ENCODE results near the gene OR2G6.
A peak's percentile ranks its signal among the peaks of the same experiment; 100 is the strongest.
"Not testable (repeated sequence)": the region's sequence is repeated elsewhere in the genome, so short reads cannot be mapped to it uniquely, and the experiment has no call there.

Gene OR2G6

GRCh38 chr1:248507773-248508172, at the start of gene OR2G6:
Gene OR2G6 (plus strand): TSS chr1:248508073. CDS start chr1:248521647, 13,574 bp downstream.
- DNase-seq = not testable (repeated sequence)

- not testable (repeated sequence) for DNase-seq
Measured at GRCh38 chr1:248459117-248459516, 48.8 kb upstream of the OR2G6 start.

- no peak for DNase-seq
Measured at GRCh38 chr1:248471154-248471553, 36.7 kb upstream of the OR2G6 start.

- not testable (repeated sequence) for DNase-seq
Measured at GRCh38 chr1:248472111-248472510, 35.8 kb upstream of the OR2G6 start.

- not testable (repeated sequence) for DNase-seq
Measured at GRCh38 chr1:248473051-248473450, 34.8 kb upstream of the OR2G6 start, which contains the start of gene OR2T3. Gene OR2T3 (plus strand): TSS chr1:248473351. CDS start chr1:248473351, 0 bp downstream.

- not testable (repeated sequence) for DNase-seq
Measured at GRCh38 chr1:248475660-248476059, 32.2 kb upstream of the OR2G6 start.

GRCh38 chr1:248481686-248482579, 25.9 kb upstream of the OR2G6 start:
- peak; percentile 36 for DNase-seq

GRCh38 chr1:248488289-248488688, 19.6 kb upstream of the OR2G6 start, which contains the start of gene OR2T5:
Gene OR2T5 (plus strand): TSS chr1:248488589. CDS start chr1:248488589, 0 bp downstream.
- DNase-seq = not testable (repeated sequence)

GRCh38 chr1:248496661-248497060, 11.2 kb upstream of the OR2G6 start:
- DNase-seq = not testable (repeated sequence)

GRCh38 chr1:248500305-248501035, 7.4 kb upstream of the OR2G6 start:
- not testable (repeated sequence) for DNase-seq

- not testable (repeated sequence) for DNase-seq
Measured at GRCh38 chr1:248510217-248510616, 2.3 kb downstream of the OR2G6 start.

GRCh38 chr1:248521856-248522255, 14.0 kb downstream of the OR2G6 start:
- DNase-seq = no peak

- DNase-seq = not testable (repeated sequence)
Measured at GRCh38 chr1:248537449-248537848, 29.6 kb downstream of the OR2G6 start.

- DNase-seq = not testable (repeated sequence)
Measured at GRCh38 chr1:248547383-248547782, 39.5 kb downstream of the OR2G6 start.

GRCh38 chr1:248551027-248551426, 43.2 kb downstream of the OR2G6 start:
- not testable (repeated sequence) for DNase-seq

- DNase-seq = not testable (repeated sequence)
Measured at GRCh38 chr1:248562672-248563071, 54.8 kb downstream of the OR2G6 start, which contains the start of gene OR2T29. Gene OR2T29 (minus strand): TSS chr1:248562772. CDS start chr1:248559491, 3,281 bp downstream.

- DNase-seq = peak; percentile 26
Measured at GRCh38 chr1:248565530-248566373, 57.9 kb downstream of the OR2G6 start.

- DNase-seq = not testable (repeated sequence)
Measured at GRCh38 chr1:248569049-248569448, 61.2 kb downstream of the OR2G6 start.

- not testable (repeated sequence) for DNase-seq
Measured at GRCh38 chr1:248570811-248571210, 62.9 kb downstream of the OR2G6 start.

GRCh38 chr1:248572049-248572448, 64.2 kb downstream of the OR2G6 start:
- DNase-seq = not testable (repeated sequence)

- DNase-seq = not testable (repeated sequence)
Measured at GRCh38 chr1:248573856-248574255, 66.0 kb downstream of the OR2G6 start.

- DNase-seq = not testable (repeated sequence)
Measured at GRCh38 chr1:248574657-248575056, 66.8 kb downstream of the OR2G6 start, which contains the start of gene OR2T34. Gene OR2T34 (minus strand): TSS chr1:248574757. CDS start chr1:248574757, 0 bp downstream.
